SK-N-MC (cell line): ENCODE measurements around the gene FUBP3.

Source experiments
- EZH2 ChIP-seq: fragments of 200-600 bp; sonication (generic); IDR thresholded peaks from one replicate; pipeline ENCODE4 v1.6.1; 2017; ENCODE audit warnings: antibody characterized with exemption
- POLR2AphosphoS5 ChIP-seq: IDR thresholded peaks from 2 replicates; pipeline ENCODE4 v1.6.1; 2012; ENCODE audit warnings: mild to moderate bottlenecking, low read depth, low read length, borderline replicate concordance

DNA sequence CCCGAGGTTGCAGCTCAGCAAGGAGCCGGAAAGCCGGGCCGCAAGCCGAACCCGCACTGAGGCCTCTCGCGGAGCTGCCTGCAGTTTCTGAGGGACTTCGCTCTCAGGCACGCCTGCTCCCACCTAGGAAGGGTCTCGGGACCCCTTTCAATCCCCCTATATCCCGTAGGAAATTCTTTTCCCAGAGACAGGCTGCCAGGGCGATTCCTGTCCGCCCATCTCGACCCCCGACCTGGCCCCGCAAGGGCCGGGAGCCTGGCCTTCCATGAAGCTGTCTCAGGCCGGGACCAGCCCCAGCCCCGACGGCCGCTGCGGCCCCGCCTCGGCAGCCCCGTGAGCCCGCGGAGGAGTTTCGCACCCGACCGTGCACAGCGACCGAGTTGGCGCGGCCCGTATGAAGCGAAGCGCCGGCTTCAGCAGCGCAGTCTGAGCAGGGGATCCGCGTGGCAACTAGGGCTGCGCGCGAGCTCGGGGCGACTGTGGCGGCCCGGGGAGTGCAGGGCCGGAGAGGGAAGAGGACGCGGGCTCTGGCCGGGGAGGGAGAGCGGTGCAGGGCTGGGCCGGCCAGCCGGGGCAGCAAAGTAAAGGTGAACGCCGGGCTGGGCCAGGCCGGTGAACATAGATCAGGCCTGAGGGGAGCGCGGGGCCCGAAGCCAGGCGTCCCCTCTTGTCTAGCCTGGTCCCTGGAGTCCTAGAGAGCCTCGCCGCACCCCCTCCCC is 84.0 kb downstream of the FUBP3 start:
- TF ChIP-seq POLR2AphosphoS5 (no peak), EZH2 (peak; percentile 97)
